K562 (cell line): ENCODE measurements around the gene PAX2. TPM values are rescaled to one million over a fixed set of nuclear protein-coding genes. Genes with fewer than 3 reads are reported as not detected.

Source experiments
- ATAC-seq: fragments of 200-7000 bp; cut with Tn5 transposase; 3 replicates; pipeline ENCODE4 v1.9.1; 2020; ENCODE audit warnings: moderate library complexity
- BruUV-seq: library from RNA; stranded (reverse); fragments of 400-500 nt; replicated peaks from 2 replicates; lab custom pipeline; 2021; lab: Mats Ljungman, UMichigan
- CTCF ChIA-PET: fragments of 300-600 bp; formaldehyde crosslinking; extraction: SDS; loops from one replicate; lab custom pipeline; 2021; ENCODE audit warnings: low intra/inter-chr PET ratio; lab: Yijun Ruan, JAX
- POLR2A ChIA-PET: fragments of 300-600, 350-650 bp; sonication (Branson Sonifier 250); formaldehyde crosslinking; extraction: SDS; loops from one replicate; lab custom pipeline; 2021; ENCODE audit warnings: antibody characterized with exemption, inconsistent platforms; lab: Yijun Ruan, JAX
- DNase-seq, 4 experiments: peaks; one replicate each; pipeline versions ENCODE4 v3.0.0 to v3.0.0-alpha.2; 2011 to 2018; ENCODE audit warnings: low spot score in 3 of 4, mixed read lengths in 3 of 4; ENCODE audit errors: extremely low read depth in 1 of 4
- FAIRE-seq: peaks from 2 replicates; lab custom pipeline; 2011; peaks lifted over from hg19 to GRCh38; lab: Jason Lieb, UNC
- H2AFZ ChIP-seq: 2 replicates; pipeline ENCODE4 v1.6.0; 2011; ENCODE audit warnings: low read depth, low read length, control low read depth, inconsistent platforms
- H3K27ac ChIP-seq: fragments of 200-600 bp; 3 replicates; pipeline ENCODE4 v1.8.0; 2011; ENCODE audit warnings: low read depth, mild to moderate bottlenecking, control low read depth, inconsistent platforms, low read length, moderate library complexity, mixed read lengths; ENCODE audit errors: extremely low read depth
- H3K27me3 ChIP-seq, 2 experiments: fragments of 300-600 bp in 1 of 2; 2 replicates in 1 of 2; 3 replicates in 1 of 2; pipeline versions ENCODE4 v1.6.0 to v1.8.0; 2011; ENCODE audit warnings: inconsistent platforms in 2 of 2, low read length in 2 of 2, mild to moderate bottlenecking in 1 of 2, mixed read lengths in 1 of 2, moderate library complexity in 1 of 2; ENCODE audit not compliant: control insufficient read depth in 2 of 2, insufficient read depth in 2 of 2
- H3K36me3 ChIP-seq: fragments of 300-600 bp; 3 replicates; pipeline ENCODE4 v1.8.0; 2011; ENCODE audit warnings: mild to moderate bottlenecking, low read length, inconsistent platforms; ENCODE audit not compliant: control insufficient read depth, insufficient read depth
- H3K4me1 ChIP-seq, 2 experiments: fragments of 200-600 bp in 1 of 2; replicated peaks in 1 of 2; 2 replicates in 1 of 2; 3 replicates in 1 of 2; pipeline versions ENCODE4 v1.5.1 to v1.8.0; 2011; ENCODE audit warnings: inconsistent platforms in 2 of 2, low read length in 2 of 2, mild to moderate bottlenecking in 1 of 2, mixed read lengths in 1 of 2, moderate library complexity in 1 of 2; ENCODE audit not compliant: control insufficient read depth in 2 of 2, insufficient read depth in 2 of 2
- H3K4me2 ChIP-seq: 2 replicates; pipeline ENCODE4 v1.6.1; 2011; ENCODE audit warnings: low read length, control low read depth, inconsistent platforms, mixed read lengths; ENCODE audit not compliant: insufficient read depth
- H3K4me3 ChIP-seq: fragments of 200-600 bp; sonication (generic), shearing (Covaris generic); 2 replicates; pipeline ENCODE4 v1.5.1; 2016; ENCODE audit warnings: control low read depth, inconsistent platforms
- H3K79me2 ChIP-seq: fragments of 200-600 bp; 3 replicates; pipeline ENCODE4 v1.8.0; 2011; ENCODE audit warnings: low read length, inconsistent platforms; ENCODE audit not compliant: control insufficient read depth, insufficient read depth
- H3K9ac ChIP-seq, 2 experiments: 2 replicates each; pipeline versions ENCODE4 v1.6.0 to v1.6.1; 2011; ENCODE audit warnings: low read depth in 2 of 2, low read length in 2 of 2, control low read depth in 1 of 2, inconsistent platforms in 1 of 2, mild to moderate bottlenecking in 1 of 2, mixed read lengths in 1 of 2; ENCODE audit not compliant: insufficient read depth in 1 of 2
- H3K9me1 ChIP-seq: one replicate; pipeline ENCODE4 v1.6.0; 2011; ENCODE audit warnings: inconsistent platforms, mild to moderate bottlenecking, low read length, moderate library complexity; ENCODE audit not compliant: control insufficient read depth, insufficient read depth
- H3K9me3 ChIP-seq: replicated peaks from 2 replicates; pipeline ENCODE4 v1.5.1; 2011; ENCODE audit warnings: low read depth, low read length, inconsistent platforms; ENCODE audit not compliant: control insufficient read depth, insufficient read depth
- H4K20me1 ChIP-seq: replicated peaks from 2 replicates; pipeline ENCODE4 v1.6.1; 2011; ENCODE audit warnings: low read length, inconsistent platforms, mixed read lengths; ENCODE audit not compliant: control insufficient read depth, insufficient read depth
- BCOR ChIP-seq: fragments of 450-650 bp; IDR thresholded peaks from 2 replicates; pipeline ENCODE4 v1.6.1; 2016
- MAZ ChIP-seq, 2 experiments: fragments of 450-650 bp in 1 of 2; sonication (generic) in 1 of 2; formaldehyde crosslinking; IDR thresholded peaks in 1 of 2; conservative IDR thresholded peaks in 1 of 2; 2 replicates each; pipeline versions ENCODE4 v1.4.0 to v1.5.0; 2020; ENCODE audit warnings: mild to moderate bottlenecking in 1 of 2, missing genetic modification reagents in 1 of 2
- RBM14 ChIP-seq: fragments of 200-400 bp; formaldehyde crosslinking; IDR thresholded peaks from 2 replicates; pipeline ENCODE4 v1.6.1; 2018; ENCODE audit warnings: low read depth, mild to moderate bottlenecking, low read length, moderate library complexity, borderline replicate concordance; ENCODE audit not compliant: insufficient read depth
- SREBF2 ChIP-seq: sonication (generic); formaldehyde crosslinking; IDR thresholded peaks from 2 replicates; pipeline ENCODE4 v1.4.0; 2020; ENCODE audit warnings: mild to moderate bottlenecking, missing genetic modification reagents
- WGBS: fragments of 100-300 bp; shearing (Covaris generic); methylation state at CpG from one replicate; pipeline ENCODE4 v1.1.6; 2016; ENCODE audit warnings: low coverage, mixed read lengths; ENCODE audit not compliant: insufficient coverage; ENCODE audit errors: missing lambda C conversion rate; 5-methylcytosine and 5-hydroxymethylcytosine counted together
- in situ Hi-C: fragments of 300-500 bp; cut with MboI; formaldehyde crosslinking; loops from 4 replicates; pipeline ENCODE4 v1.15.0; 2018; ENCODE audit warnings: inconsistent platforms, mixed read lengths
- intact Hi-C: fragments of 100-400 bp; cut with micrococcal nuclease; formaldehyde crosslinking; loops from 2 replicates; pipeline ENCODE4 v1.14.2; 2022
- polyA plus RNA-seq, 8 experiments: library from polyadenylated mRNA; depleted of rRNA in 4 of 8; stranded (reverse) in 5 of 8; unstranded in 3 of 8; fragments of >200 nt; fragmentation: Nextera tagmentation in 2 of 8; fragmentation: Illumina TruSeq in 1 of 8; extraction: Ambion mirVana in 2 of 8; extraction: Trizol in 1 of 8; gene quantifications; 2 replicates each; pipeline versions ENCODE4 v1.2.1 to v1.2.3, GENCODE V29; 2011 to 2014; ENCODE audit warnings: inconsistent platforms in 1 of 8, missing spikeins in 1 of 8
- total RNA-seq, 7 experiments: library from RNA; depleted of rRNA in 6 of 7; stranded (reverse); fragments of >200 nt in 6 of 7; fragmentation: Illumina TruSeq in 2 of 7; extraction: Trizol in 2 of 7; gene quantifications; 2 replicates each; pipeline versions ENCODE4 v1.2.1 to v1.2.3, GENCODE V29; 2011 to 2021; ENCODE audit warnings: low replicate concordance in 1 of 7
- TF ChIP-seq, protein P1 (sequence below): fragments of 450-650 bp; IDR thresholded peaks from 2 replicates; pipeline ENCODE4 v1.6.1; 2014; ENCODE audit warnings: low read depth, mild to moderate bottlenecking, moderate library complexity, borderline replicate concordance

Gene PAX2
- total and polyA plus RNA-seq, 9 of the 15 experiments (the other 6 are each of a cell fraction or from before 2014, with no cell fraction given), result not detected

GRCh38 chr10:100841528-100841927 is 96.1 kb downstream of the PAX2 start:
- no peaks in the 10 kb centered on the region for H3K9me3 ChIP-seq
- H3K4me2 ChIP-seq, result no peak overlapping the region
- H3K36me3 ChIP-seq, result no peaks in the 10 kb centered on the region
- no peak for DNase-seq
- H3K27ac ChIP-seq, result no peak overlapping the region
- H3K9me1 ChIP-seq, result no peaks in the 10 kb centered on the region
- FAIRE-seq, result no peak
- no peaks in the 10 kb centered on the region for H3K27me3 ChIP-seq
- intact Hi-C loops, result no loop called here
- TF ChIP-seq RBM14, result no peak
- TF ChIP-seq BCOR, result no peak
- TF ChIP-seq, protein P1, sequence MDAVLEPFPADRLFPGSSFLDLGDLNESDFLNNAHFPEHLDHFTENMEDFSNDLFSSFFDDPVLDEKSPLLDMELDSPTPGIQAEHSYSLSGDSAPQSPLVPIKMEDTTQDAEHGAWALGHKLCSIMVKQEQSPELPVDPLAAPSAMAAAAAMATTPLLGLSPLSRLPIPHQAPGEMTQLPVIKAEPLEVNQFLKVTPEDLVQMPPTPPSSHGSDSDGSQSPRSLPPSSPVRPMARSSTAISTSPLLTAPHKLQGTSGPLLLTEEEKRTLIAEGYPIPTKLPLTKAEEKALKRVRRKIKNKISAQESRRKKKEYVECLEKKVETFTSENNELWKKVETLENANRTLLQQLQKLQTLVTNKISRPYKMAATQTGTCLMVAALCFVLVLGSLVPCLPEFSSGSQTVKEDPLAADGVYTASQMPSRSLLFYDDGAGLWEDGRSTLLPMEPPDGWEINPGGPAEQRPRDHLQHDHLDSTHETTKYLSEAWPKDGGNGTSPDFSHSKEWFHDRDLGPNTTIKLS, result no peak
- TF ChIP-seq SREBF2 (CRISPR knock-in tag), result no peak
- TF ChIP-seq MAZ (CRISPR knock-in tag; conservative IDR thresholded peaks at IDR 0.05 in 1 of 2, IDR thresholded peaks at IDR 0.05 in 1 of 2), result no peak
- ChIA-PET CTCF (no interaction called here), POLR2A (interaction anchor here (0.6 to 1.0 kb wide), 2 partner anchors 30 to 31 kb away, joined by 3 read pairs; no protein-coding TSS in a partner anchor)
- no peak overlapping the region for H3K9ac ChIP-seq
- in situ Hi-C loops, result no loop called here
- no peaks in the 10 kb centered on the region for H3K4me1 ChIP-seq
- no peaks in the 10 kb centered on the region for H3K79me2 ChIP-seq
- H2AFZ ChIP-seq, result no peak overlapping the region
- no peaks in the 10 kb centered on the region for H4K20me1 ChIP-seq
- BruUV-seq, result no TSS peak
- no peak overlapping the region for H3K4me3 ChIP-seq
- WGBS, result 0% methylated on average over 3 of the region's 3 CpGs
- ATAC-seq, result no peak
